IPS-18a (cell line): Measurements from ENCODE around the gene AFDN.

Source experiments
- H3K27ac ChIP-seq: one replicate; pipeline ENCODE4 v1.5.1; 2013; ENCODE audit warnings: low read length
- H3K27me3 ChIP-seq: one replicate; pipeline ENCODE4 v1.6.1; 2013; ENCODE audit warnings: mild to moderate bottlenecking, low read length; ENCODE audit not compliant: control insufficient read depth, insufficient read depth
- H3K36me3 ChIP-seq: one replicate; pipeline ENCODE4 v1.6.1; 2013; ENCODE audit warnings: low read depth, low read length; ENCODE audit not compliant: control insufficient read depth
- H3K4me1 ChIP-seq: one replicate; pipeline ENCODE4 v1.6.1; 2013; ENCODE audit warnings: low read depth, low read length; ENCODE audit not compliant: control insufficient read depth
- H3K4me3 ChIP-seq: one replicate; pipeline ENCODE4 v1.5.1; 2013; ENCODE audit warnings: low read length
- H3K9ac ChIP-seq: one replicate; pipeline ENCODE4 v1.6.1; 2013; ENCODE audit warnings: mild to moderate bottlenecking, low read length, moderate library complexity
- H3K9me3 ChIP-seq: one replicate; pipeline ENCODE4 v1.6.1; 2013; ENCODE audit warnings: low read depth, low read length; ENCODE audit not compliant: control insufficient read depth

AFDN gene

GRCh38 chr6:167839755-167840154 is 13.0 kb downstream of the AFDN start:
- H3K4me3 ChIP-seq, result no peak overlapping the region
- H3K4me1 ChIP-seq, result peaks cover 43% of the 10 kb centered on the region
- H3K27ac ChIP-seq, result no peak overlapping the region
- H3K36me3 ChIP-seq, result no peaks in the 10 kb centered on the region
- no peak overlapping the region for H3K9ac ChIP-seq
- H3K9me3 ChIP-seq, result no peaks in the 10 kb centered on the region
- H3K27me3 ChIP-seq, result no peaks in the 10 kb centered on the region

GRCh38 chr6:167840160-167840525 is 13.4 kb downstream of the AFDN start:
- no peaks in the 10 kb centered on the region for H3K9me3 ChIP-seq
- no peak overlapping the region for H3K9ac ChIP-seq
- peaks cover 43% of the 10 kb centered on the region for H3K4me1 ChIP-seq
- H3K27me3 ChIP-seq, result no peaks in the 10 kb centered on the region
- no peak overlapping the region for H3K27ac ChIP-seq
- no peak overlapping the region for H3K4me3 ChIP-seq
- no peaks in the 10 kb centered on the region for H3K36me3 ChIP-seq

GRCh38 chr6:167840526-167841179 is 13.9 kb downstream of the AFDN start:
- Histone ChIP-seq H3K27ac (no peak overlapping the region), H3K4me1 (peaks cover 46% of the 10 kb centered on the region), H3K27me3 (no peaks in the 10 kb centered on the region), H3K4me3 (no peak overlapping the region), H3K9me3 (no peaks in the 10 kb centered on the region), H3K9ac (no peak overlapping the region), H3K36me3 (no peaks in the 10 kb centered on the region)

GRCh38 chr6:167841981-167842380 is 15.3 kb downstream of the AFDN start:
- Histone ChIP-seq H3K27me3 (no peaks in the 10 kb centered on the region), H3K9ac (no peak overlapping the region), H3K4me3 (no peak overlapping the region), H3K27ac (no peak overlapping the region), H3K36me3 (no peaks in the 10 kb centered on the region), H3K4me1 (peaks cover 53% of the 10 kb centered on the region), H3K9me3 (no peaks in the 10 kb centered on the region)

- Histone ChIP-seq H3K4me3 (no peak overlapping the region), H3K9ac (no peak overlapping the region), H3K27me3 (no peaks in the 10 kb centered on the region), H3K4me1 (peaks cover 58% of the 10 kb centered on the region), H3K36me3 (no peaks in the 10 kb centered on the region), H3K9me3 (no peaks in the 10 kb centered on the region), H3K27ac (no peak overlapping the region)
Measured at GRCh38 chr6:167842457-167842856, 15.7 kb downstream of the AFDN start.

GRCh38 chr6:167843023-167843422 is 16.3 kb downstream of the AFDN start:
- Histone ChIP-seq H3K9me3 (no peaks in the 10 kb centered on the region), H3K36me3 (no peaks in the 10 kb centered on the region), H3K4me1 (peaks cover 61% of the 10 kb centered on the region), H3K9ac (no peak overlapping the region), H3K27me3 (no peaks in the 10 kb centered on the region), H3K4me3 (no peak overlapping the region), H3K27ac (no peak overlapping the region)

- Histone ChIP-seq H3K36me3 (no peaks in the 10 kb centered on the region), H3K4me3 (no peak overlapping the region), H3K27ac (no peak overlapping the region), H3K27me3 (no peaks in the 10 kb centered on the region), H3K9ac (no peak overlapping the region), H3K9me3 (no peaks in the 10 kb centered on the region), H3K4me1 (peaks cover 64% of the 10 kb centered on the region)
Measured at GRCh38 chr6:167845856-167846255, 19.1 kb downstream of the AFDN start.

- no peaks in the 10 kb centered on the region for H3K27me3 ChIP-seq
- no peaks in the 10 kb centered on the region for H3K9me3 ChIP-seq
- no peak overlapping the region for H3K4me3 ChIP-seq
- no peaks in the 10 kb centered on the region for H3K36me3 ChIP-seq
- peaks cover 65% of the 10 kb centered on the region for H3K4me1 ChIP-seq
- peak overlapping the region; percentile 26 for H3K9ac ChIP-seq
- H3K27ac ChIP-seq, result peak overlapping the region; percentile 0
Measured at GRCh38 chr6:167846997-167847606, 20.4 kb downstream of the AFDN start.

- H3K4me3 ChIP-seq, result peak overlapping the region; percentile 6
- H3K4me1 ChIP-seq, result peaks cover 64% of the 10 kb centered on the region
- peak overlapping the region; percentile 62 for H3K27ac ChIP-seq
- no peaks in the 10 kb centered on the region for H3K36me3 ChIP-seq
- H3K9me3 ChIP-seq, result no peaks in the 10 kb centered on the region
- no peaks in the 10 kb centered on the region for H3K27me3 ChIP-seq
- H3K9ac ChIP-seq, result peak overlapping the region; percentile 26
Measured at GRCh38 chr6:167847936-167848335, 21.2 kb downstream of the AFDN start.

- Histone ChIP-seq H3K4me3 (no peak overlapping the region), H3K9ac (no peak overlapping the region), H3K27ac (peak overlapping the region; percentile 79), H3K9me3 (no peaks in the 10 kb centered on the region), H3K27me3 (no peaks in the 10 kb centered on the region), H3K4me1 (peaks cover 66% of the 10 kb centered on the region), H3K36me3 (no peaks in the 10 kb centered on the region)
Measured at GRCh38 chr6:167848783-167849182, 22.1 kb downstream of the AFDN start.

GRCh38 chr6:167849846-167850459 is 23.2 kb downstream of the AFDN start:
- Histone ChIP-seq H3K4me3 (peak overlapping the region; percentile 46), H3K27me3 (no peaks in the 10 kb centered on the region), H3K4me1 (peaks cover 68% of the 10 kb centered on the region), H3K36me3 (no peaks in the 10 kb centered on the region), H3K9ac (peak overlapping the region; percentile 41), H3K9me3 (no peaks in the 10 kb centered on the region), H3K27ac (peak overlapping the region; percentile 79)

- peak overlapping the region; percentile 41 for H3K9ac ChIP-seq
Measured at GRCh38 chr6:167850782-167851181, 24.1 kb downstream of the AFDN start.

More at GRCh38 chr6:167850782-167851181, 24.1 kb downstream of the AFDN start:
- Histone ChIP-seq H3K4me1 (peaks cover 69% of the 10 kb centered on the region), H3K4me3 (peak overlapping the region; percentile 46), H3K27me3 (no peaks in the 10 kb centered on the region), H3K9me3 (no peaks in the 10 kb centered on the region), H3K36me3 (no peaks in the 10 kb centered on the region), H3K27ac (peak overlapping the region; percentile 79)
